HepG2 (cell line): ENCODE data around the gene TCN1. TPM values are rescaled to one million over a fixed set of nuclear protein-coding genes. Genes with fewer than 3 reads are reported as not detected.
A peak's percentile ranks its signal among the peaks of the same experiment; 100 is the strongest.

Experiments
- CTCF ChIP-seq: sonication (generic); formaldehyde crosslinking; IDR thresholded peaks from 2 replicates; pipeline ENCODE4 v1.5.0; 2020; ENCODE audit warnings: mild to moderate bottlenecking, missing genetic modification reagents, moderate library complexity
- FOXA1 ChIP-seq, 2 experiments: fragments of 450-650 bp in 1 of 2; sonication (generic) in 1 of 2; formaldehyde crosslinking in 1 of 2; IDR thresholded peaks; 2 replicates each; pipeline versions ENCODE4 v1.4.0 to v1.6.1; 2016 to 2020; ENCODE audit warnings: missing genetic modification reagents in 1 of 2
- PTBP1 ChIP-seq: fragments of 200-400 bp; formaldehyde crosslinking; IDR thresholded peaks from 2 replicates; pipeline ENCODE4 v1.6.1; 2018; ENCODE audit warnings: low read length, low read depth; ENCODE audit not compliant: poor library complexity, severe bottlenecking
- SRF ChIP-seq: IDR thresholded peaks from 2 replicates; pipeline ENCODE4 v1.6.1; 2011; ENCODE audit warnings: mild to moderate bottlenecking, low read depth, low read length, moderate library complexity
- SYNCRIP ChIP-seq: fragments of 200-400 bp; formaldehyde crosslinking; IDR thresholded peaks from 2 replicates; pipeline ENCODE4 v1.6.1; 2018; ENCODE audit warnings: mild to moderate bottlenecking, low read depth, low read length; ENCODE audit not compliant: insufficient read depth
- ZKSCAN8 ChIP-seq: IDR thresholded peaks from 2 replicates; pipeline ENCODE4 v1.6.1; 2016; ENCODE audit warnings: borderline replicate concordance, missing genetic modification reagents, missing compliant biosample characterization
- ZNF18 ChIP-seq: sonication (generic); formaldehyde crosslinking; IDR thresholded peaks from 2 replicates; pipeline ENCODE4 v1.8.0; 2022; ENCODE audit warnings: mild to moderate bottlenecking, missing genetic modification reagents; ENCODE audit not compliant: insufficient replicate concordance
- ZNF546 ChIP-seq: sonication (generic); formaldehyde crosslinking; conservative IDR thresholded peaks from 2 replicates; pipeline ENCODE4 v1.8.1; 2023; ENCODE audit warnings: mild to moderate bottlenecking, missing genetic modification reagents
- ZNF629 ChIP-seq: sonication (generic); formaldehyde crosslinking; conservative IDR thresholded peaks from 2 replicates; pipeline ENCODE4 v1.5.0; 2020; ENCODE audit warnings: missing genetic modification reagents
- ZNF746 ChIP-seq: sonication (generic); formaldehyde crosslinking; IDR thresholded peaks from 2 replicates; pipeline ENCODE4 v1.8.0; 2022; ENCODE audit warnings: mild to moderate bottlenecking, missing genetic modification reagents
- ZSCAN20 ChIP-seq: sonication (generic); formaldehyde crosslinking; IDR thresholded peaks from 2 replicates; pipeline ENCODE4 v1.4.0; 2020; ENCODE audit warnings: missing genetic modification reagents, mild to moderate bottlenecking, borderline replicate concordance
- polyA plus RNA-seq, 8 experiments: library from polyadenylated mRNA; depleted of rRNA in 3 of 8; stranded (reverse) in 7 of 8; unstranded in 1 of 8; fragments of >200 nt; fragmentation: Illumina TruSeq in 4 of 8; extraction: Trizol in 4 of 8; gene quantifications; 2 replicates each; pipeline versions ENCODE4 v1.2.1 to v1.2.3, GENCODE V29; 2011 to 2016; ENCODE audit warnings: low read depth in 4 of 8, missing spikeins in 1 of 8, mixed read lengths in 1 of 8; ENCODE audit not compliant: insufficient read depth in 1 of 8
- total RNA-seq, 5 experiments: library from RNA; depleted of rRNA; stranded (reverse); fragments of >200 nt; fragmentation: Illumina TruSeq; extraction: Trizol; gene quantifications; 2 replicates each; pipeline ENCODE4 v1.2.3, GENCODE V29; 2016; ENCODE audit warnings: low read depth in 1 of 5
- TF ChIP-seq, protein P1 (sequence below): sonication (generic); formaldehyde crosslinking; IDR thresholded peaks from 2 replicates; pipeline ENCODE4 v1.8.1; 2023; ENCODE audit warnings: mild to moderate bottlenecking, missing genetic modification reagents
- TF ChIP-seq, protein P2 (sequence below): sonication (generic); formaldehyde crosslinking; IDR thresholded peaks from 2 replicates; pipeline ENCODE4 v1.4.0; 2020; ENCODE audit warnings: missing genetic modification reagents, borderline replicate concordance
- TF ChIP-seq, protein P3 (sequence below): IDR thresholded peaks from 2 replicates; pipeline ENCODE4 v1.4.0; 2020; ENCODE audit warnings: mild to moderate bottlenecking, missing genetic modification reagents

Gene TCN1
- total and polyA plus RNA-seq, 2 of the 13 experiments (the other 11 are each of a cell fraction or from before 2014, with no cell fraction given): not detected

- TF ChIP-seq, protein P1, sequence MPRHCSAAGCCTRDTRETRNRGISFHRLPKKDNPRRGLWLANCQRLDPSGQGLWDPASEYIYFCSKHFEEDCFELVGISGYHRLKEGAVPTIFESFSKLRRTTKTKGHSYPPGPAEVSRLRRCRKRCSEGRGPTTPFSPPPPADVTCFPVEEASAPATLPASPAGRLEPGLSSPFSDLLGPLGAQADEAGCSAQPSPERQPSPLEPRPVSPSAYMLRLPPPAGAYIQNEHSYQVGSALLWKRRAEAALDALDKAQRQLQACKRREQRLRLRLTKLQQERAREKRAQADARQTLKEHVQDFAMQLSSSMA (CRISPR knock-in tag): 0 out of 2 replicates have a peak, but pooled peaks have one; percentile 26
- TF ChIP-seq ZNF746 (CRISPR knock-in tag) (peak; percentile 62; the same call in 1 of the 2 replicates), SYNCRIP (no peak), ZNF18 (CRISPR knock-in tag) (peak; percentile 83), ZKSCAN8 (CRISPR knock-in tag) (no peak), ZNF629 (CRISPR knock-in tag) (no peak; the same call in 1 of the 2 replicates), PTBP1 (no peak), SRF (peak; percentile 86; the same call in 1 of the 2 replicates), FOXA1 (IDR thresholded peaks at IDR 0.05) (no peak), FOXA1 (CRISPR knock-in tag; IDR thresholded peaks at IDR 0.05) (peak; percentile 42), ZNF546 (CRISPR knock-in tag) (0 out of 2 replicates have a peak, but pooled peaks have one; percentile 50), ZSCAN20 (no peak), CTCF (CRISPR knock-in tag) (peak; percentile 61)
- TF ChIP-seq, protein P2, sequence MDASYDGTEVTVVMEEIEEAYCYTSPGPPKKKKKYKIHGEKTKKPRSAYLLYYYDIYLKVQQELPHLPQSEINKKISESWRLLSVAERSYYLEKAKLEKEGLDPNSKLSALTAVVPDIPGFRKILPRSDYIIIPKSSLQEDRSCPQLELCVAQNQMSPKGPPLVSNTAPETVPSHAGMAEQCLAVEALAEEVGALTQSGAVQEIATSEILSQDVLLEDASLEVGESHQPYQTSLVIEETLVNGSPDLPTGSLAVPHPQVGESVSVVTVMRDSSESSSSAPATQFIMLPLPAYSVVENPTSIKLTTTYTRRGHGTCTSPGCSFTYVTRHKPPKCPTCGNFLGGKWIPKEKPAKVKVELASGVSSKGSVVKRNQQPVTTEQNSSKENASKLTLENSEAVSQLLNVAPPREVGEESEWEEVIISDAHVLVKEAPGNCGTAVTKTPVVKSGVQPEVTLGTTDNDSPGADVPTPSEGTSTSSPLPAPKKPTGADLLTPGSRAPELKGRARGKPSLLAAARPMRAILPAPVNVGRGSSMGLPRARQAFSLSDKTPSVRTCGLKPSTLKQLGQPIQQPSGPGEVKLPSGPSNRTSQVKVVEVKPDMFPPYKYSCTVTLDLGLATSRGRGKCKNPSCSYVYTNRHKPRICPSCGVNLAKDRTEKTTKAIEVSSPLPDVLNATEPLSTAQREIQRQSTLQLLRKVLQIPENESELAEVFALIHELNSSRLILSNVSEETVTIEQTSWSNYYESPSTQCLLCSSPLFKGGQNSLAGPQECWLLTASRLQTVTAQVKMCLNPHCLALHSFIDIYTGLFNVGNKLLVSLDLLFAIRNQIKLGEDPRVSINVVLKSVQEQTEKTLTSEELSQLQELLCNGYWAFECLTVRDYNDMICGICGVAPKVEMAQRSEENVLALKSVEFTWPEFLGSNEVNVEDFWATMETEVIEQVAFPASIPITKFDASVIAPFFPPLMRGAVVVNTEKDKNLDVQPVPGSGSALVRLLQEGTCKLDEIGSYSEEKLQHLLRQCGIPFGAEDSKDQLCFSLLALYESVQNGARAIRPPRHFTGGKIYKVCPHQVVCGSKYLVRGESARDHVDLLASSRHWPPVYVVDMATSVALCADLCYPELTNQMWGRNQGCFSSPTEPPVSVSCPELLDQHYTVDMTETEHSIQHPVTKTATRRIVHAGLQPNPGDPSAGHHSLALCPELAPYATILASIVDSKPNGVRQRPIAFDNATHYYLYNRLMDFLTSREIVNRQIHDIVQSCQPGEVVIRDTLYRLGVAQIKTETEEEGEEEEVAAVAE (CRISPR knock-in tag): peak; percentile 90
- TF ChIP-seq, protein P3, sequence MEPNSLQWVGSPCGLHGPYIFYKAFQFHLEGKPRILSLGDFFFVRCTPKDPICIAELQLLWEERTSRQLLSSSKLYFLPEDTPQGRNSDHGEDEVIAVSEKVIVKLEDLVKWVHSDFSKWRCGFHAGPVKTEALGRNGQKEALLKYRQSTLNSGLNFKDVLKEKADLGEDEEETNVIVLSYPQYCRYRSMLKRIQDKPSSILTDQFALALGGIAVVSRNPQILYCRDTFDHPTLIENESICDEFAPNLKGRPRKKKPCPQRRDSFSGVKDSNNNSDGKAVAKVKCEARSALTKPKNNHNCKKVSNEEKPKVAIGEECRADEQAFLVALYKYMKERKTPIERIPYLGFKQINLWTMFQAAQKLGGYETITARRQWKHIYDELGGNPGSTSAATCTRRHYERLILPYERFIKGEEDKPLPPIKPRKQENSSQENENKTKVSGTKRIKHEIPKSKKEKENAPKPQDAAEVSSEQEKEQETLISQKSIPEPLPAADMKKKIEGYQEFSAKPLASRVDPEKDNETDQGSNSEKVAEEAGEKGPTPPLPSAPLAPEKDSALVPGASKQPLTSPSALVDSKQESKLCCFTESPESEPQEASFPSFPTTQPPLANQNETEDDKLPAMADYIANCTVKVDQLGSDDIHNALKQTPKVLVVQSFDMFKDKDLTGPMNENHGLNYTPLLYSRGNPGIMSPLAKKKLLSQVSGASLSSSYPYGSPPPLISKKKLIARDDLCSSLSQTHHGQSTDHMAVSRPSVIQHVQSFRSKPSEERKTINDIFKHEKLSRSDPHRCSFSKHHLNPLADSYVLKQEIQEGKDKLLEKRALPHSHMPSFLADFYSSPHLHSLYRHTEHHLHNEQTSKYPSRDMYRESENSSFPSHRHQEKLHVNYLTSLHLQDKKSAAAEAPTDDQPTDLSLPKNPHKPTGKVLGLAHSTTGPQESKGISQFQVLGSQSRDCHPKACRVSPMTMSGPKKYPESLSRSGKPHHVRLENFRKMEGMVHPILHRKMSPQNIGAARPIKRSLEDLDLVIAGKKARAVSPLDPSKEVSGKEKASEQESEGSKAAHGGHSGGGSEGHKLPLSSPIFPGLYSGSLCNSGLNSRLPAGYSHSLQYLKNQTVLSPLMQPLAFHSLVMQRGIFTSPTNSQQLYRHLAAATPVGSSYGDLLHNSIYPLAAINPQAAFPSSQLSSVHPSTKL: peak; percentile 52
Observed at GRCh38 chr11:59810189-59810910, 55.9 kb downstream of the TCN1 start, which contains the start of gene MRPL16 (continued).
